BJ (cell line): Measurements from ENCODE around the gene POC1B. TPM values are rescaled to one million over a fixed set of nuclear protein-coding genes. Genes with fewer than 3 reads are reported as not detected.

Source experiments
- CTCF ChIA-PET: fragments of 350-600 bp; formaldehyde crosslinking; extraction: SDS; loops from one replicate; lab custom pipeline; 2021; ENCODE audit warnings: antibody characterized with exemption, inconsistent platforms; lab: Yijun Ruan, JAX
- POLR2A ChIA-PET: fragments of 300-600 bp; sonication (Branson Sonifier 250); formaldehyde crosslinking; extraction: SDS; loops from one replicate; lab custom pipeline; 2021; ENCODE audit warnings: antibody characterized with exemption; lab: Charles Lee
- DNase-seq: peaks from one replicate; pipeline ENCODE4 v3.0.0-alpha.2; 2011; ENCODE audit warnings: low read depth
- H3K27me3 ChIP-seq: 2 replicates; pipeline ENCODE4 v1.6.0; 2011; ENCODE audit warnings: low read length; ENCODE audit not compliant: control insufficient read depth, insufficient read depth
- H3K36me3 ChIP-seq: 2 replicates; pipeline ENCODE4 v1.5.1; 2011; ENCODE audit warnings: low read length; ENCODE audit not compliant: control insufficient read depth, insufficient read depth
- H3K4me3 ChIP-seq: 2 replicates; pipeline ENCODE4 v1.5.1; 2011; ENCODE audit warnings: low read depth, mild to moderate bottlenecking, control low read depth, low read length
- CTCF ChIP-seq: IDR thresholded peaks from 2 replicates; pipeline ENCODE4 v1.5.1; 2011; ENCODE audit warnings: low read depth, mild to moderate bottlenecking, control low read depth, inconsistent platforms, low read length, moderate library complexity; ENCODE audit not compliant: insufficient read depth
- polyA plus RNA-seq: library from polyadenylated mRNA; depleted of rRNA; stranded (reverse); fragments of >200 nt; gene quantifications from 2 replicates; pipeline ENCODE4 v1.2.3, GENCODE V29; 2011

POC1B gene
- polyA plus RNA-seq, 1 experiment: 6.7 TPM

GRCh38 chr12:89559753-89560152, 33.9 kb upstream of the POC1B start:
- Histone ChIP-seq H3K27me3 (peaks cover 1% of the 10 kb centered on the region), H3K4me3 (no peak overlapping the region), H3K36me3 (no peaks in the 10 kb centered on the region)
- POLR2A ChIA-PET: no interaction called here
- DNase-seq: no peak
- no peak for TF ChIP-seq CTCF
- CTCF ChIA-PET: interaction anchor here (0.7 to 1.1 kb wide), 2 partner anchors 32 to 1408 kb away, joined by 3 read pairs; no protein-coding TSS in a partner anchor

GRCh38 chr12:89556976-89557375, 31.1 kb upstream of the POC1B start:
- DNase-seq: no peak
- Histone ChIP-seq H3K36me3 (no peaks in the 10 kb centered on the region), H3K4me3 (no peak overlapping the region), H3K27me3 (peaks cover 1% of the 10 kb centered on the region)
- POLR2A ChIA-PET: no interaction called here
- CTCF ChIA-PET: interaction anchor here (1.9 kb wide), 1 partner anchor 13 kb away, joined by 6 read pairs; no protein-coding TSS in a partner anchor
- no peak for TF ChIP-seq CTCF

- CTCF ChIA-PET: interaction anchor here (1.3 to 1.6 kb wide), 2 partner anchors 9 to 508 kb away, joined by 3 to 6 read pairs; no protein-coding TSS in a partner anchor
- no peak for TF ChIP-seq CTCF
- POLR2A ChIA-PET: no interaction called here
- H3K36me3 ChIP-seq: no peaks in the 10 kb centered on the region
- DNase-seq: no peak
- H3K27me3 ChIP-seq: no peaks in the 10 kb centered on the region
- no peak overlapping the region for H3K4me3 ChIP-seq
Measured at GRCh38 chr12:89552376-89552775, 26.5 kb upstream of the POC1B start.

GRCh38 chr12:89551747-89552146, 25.9 kb upstream of the POC1B start:
- no peak for DNase-seq
- Histone ChIP-seq H3K4me3 (no peak overlapping the region), H3K36me3 (no peaks in the 10 kb centered on the region), H3K27me3 (no peaks in the 10 kb centered on the region)
- ChIA-PET CTCF (interaction anchor here (1.3 to 1.6 kb wide), 2 partner anchors 8 to 508 kb away, joined by 3 to 6 read pairs; no protein-coding TSS in a partner anchor), POLR2A (no interaction called here)
- no peak for TF ChIP-seq CTCF

GRCh38 chr12:89547101-89547500, 21.3 kb upstream of the POC1B start:
- Histone ChIP-seq H3K4me3 (no peak overlapping the region), H3K27me3 (no peaks in the 10 kb centered on the region), H3K36me3 (no peaks in the 10 kb centered on the region)
- ChIA-PET POLR2A (no interaction called here), CTCF (interaction anchor here (1.3 kb wide), 1 partner anchor 161 kb away, joined by 4 read pairs; the partner anchor contains the start of gene ATP2B1)
- DNase-seq: no peak
- no peak for TF ChIP-seq CTCF
